ENCODE data around the gene SLC35E4.
A peak's percentile ranks its signal among the peaks of the same experiment; 100 is the strongest.

SLC35E4 gene

DNA sequence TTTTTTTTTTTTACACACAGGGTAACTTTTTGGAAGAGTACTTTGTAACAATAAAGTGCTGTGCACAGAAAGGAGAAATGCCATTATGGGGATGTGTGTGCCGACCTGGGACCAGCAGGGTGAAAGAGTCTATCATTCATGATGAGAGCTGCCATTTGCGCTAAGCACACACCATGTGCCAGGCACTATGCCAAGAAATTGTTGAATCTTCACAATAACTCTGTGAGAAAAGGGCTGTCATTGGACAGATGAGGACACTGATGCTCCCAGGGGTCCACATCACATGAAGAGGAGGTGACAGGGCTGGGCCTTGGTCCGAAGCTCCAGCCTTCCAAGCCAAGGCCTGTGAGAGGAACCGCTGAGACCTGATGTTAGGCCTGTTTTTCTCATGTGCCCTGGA lies 26.5 kb downstream of the SLC35E4 start:
- TF ChIP-seq TAF1 (IDR thresholded peaks at IDR 0.05; ENCODE audit: borderline replicate concordance, insufficient read depth, low read length) (no peak), FOXP2 (optimal IDR thresholded peaks at IDR 0.05; ENCODE audit: borderline replicate concordance, extremely low read depth, extremely low read length, insufficient read depth) (no peak), SIN3A (IDR thresholded peaks at IDR 0.05; ENCODE audit: borderline replicate concordance, insufficient read depth, low read length) (no peak), POLR2AphosphoS5 (IDR thresholded peaks at IDR 0.05; ENCODE audit: low read depth, low read length) (no peak)
- TF ChIP-seq, protein P1, sequence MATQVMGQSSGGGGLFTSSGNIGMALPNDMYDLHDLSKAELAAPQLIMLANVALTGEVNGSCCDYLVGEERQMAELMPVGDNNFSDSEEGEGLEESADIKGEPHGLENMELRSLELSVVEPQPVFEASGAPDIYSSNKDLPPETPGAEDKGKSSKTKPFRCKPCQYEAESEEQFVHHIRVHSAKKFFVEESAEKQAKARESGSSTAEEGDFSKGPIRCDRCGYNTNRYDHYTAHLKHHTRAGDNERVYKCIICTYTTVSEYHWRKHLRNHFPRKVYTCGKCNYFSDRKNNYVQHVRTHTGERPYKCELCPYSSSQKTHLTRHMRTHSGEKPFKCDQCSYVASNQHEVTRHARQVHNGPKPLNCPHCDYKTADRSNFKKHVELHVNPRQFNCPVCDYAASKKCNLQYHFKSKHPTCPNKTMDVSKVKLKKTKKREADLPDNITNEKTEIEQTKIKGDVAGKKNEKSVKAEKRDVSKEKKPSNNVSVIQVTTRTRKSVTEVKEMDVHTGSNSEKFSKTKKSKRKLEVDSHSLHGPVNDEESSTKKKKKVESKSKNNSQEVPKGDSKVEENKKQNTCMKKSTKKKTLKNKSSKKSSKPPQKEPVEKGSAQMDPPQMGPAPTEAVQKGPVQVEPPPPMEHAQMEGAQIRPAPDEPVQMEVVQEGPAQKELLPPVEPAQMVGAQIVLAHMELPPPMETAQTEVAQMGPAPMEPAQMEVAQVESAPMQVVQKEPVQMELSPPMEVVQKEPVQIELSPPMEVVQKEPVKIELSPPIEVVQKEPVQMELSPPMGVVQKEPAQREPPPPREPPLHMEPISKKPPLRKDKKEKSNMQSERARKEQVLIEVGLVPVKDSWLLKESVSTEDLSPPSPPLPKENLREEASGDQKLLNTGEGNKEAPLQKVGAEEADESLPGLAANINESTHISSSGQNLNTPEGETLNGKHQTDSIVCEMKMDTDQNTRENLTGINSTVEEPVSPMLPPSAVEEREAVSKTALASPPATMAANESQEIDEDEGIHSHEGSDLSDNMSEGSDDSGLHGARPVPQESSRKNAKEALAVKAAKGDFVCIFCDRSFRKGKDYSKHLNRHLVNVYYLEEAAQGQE (IDR thresholded peaks at IDR 0.05; ENCODE audit: insufficient read depth in 1 of 2, low read depth in 2 of 2, low read length in 2 of 2) = no peak

DNA sequence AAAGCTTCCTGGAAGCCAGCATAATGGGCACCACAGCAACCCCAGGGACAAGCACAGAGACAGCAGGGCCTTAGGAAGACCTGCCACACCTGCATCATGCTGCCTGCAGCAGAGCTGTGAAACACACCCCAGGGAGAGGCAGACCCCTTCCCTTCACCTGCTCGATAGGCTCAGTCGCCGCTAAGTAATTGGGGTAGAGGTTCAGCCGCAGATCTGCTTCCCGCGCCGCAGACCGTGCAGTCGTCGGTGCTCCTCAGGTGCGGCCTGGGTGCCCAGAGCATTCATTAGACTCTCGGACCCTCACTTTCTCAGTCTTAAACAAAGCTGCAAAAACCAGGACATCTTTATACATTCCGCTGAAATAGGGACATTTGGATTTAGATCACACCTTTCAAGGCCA lies 29.2 kb downstream of the SLC35E4 start:
- TF ChIP-seq FOXP2 (optimal IDR thresholded peaks at IDR 0.05; ENCODE audit: borderline replicate concordance, extremely low read depth, extremely low read length, insufficient read depth) = no peak
- TF ChIP-seq POLR2AphosphoS5 (IDR thresholded peaks at IDR 0.05; ENCODE audit: low read depth, low read length) = no peak
- TF ChIP-seq TAF1 (IDR thresholded peaks at IDR 0.05; ENCODE audit: borderline replicate concordance, insufficient read depth, low read length) = no peak
- TF ChIP-seq SIN3A (IDR thresholded peaks at IDR 0.05; ENCODE audit: borderline replicate concordance, insufficient read depth, low read length) = no peak
- TF ChIP-seq, protein P1 (IDR thresholded peaks at IDR 0.05; ENCODE audit: insufficient read depth in 1 of 2, low read depth in 2 of 2, low read length in 2 of 2) = no peak

DNA sequence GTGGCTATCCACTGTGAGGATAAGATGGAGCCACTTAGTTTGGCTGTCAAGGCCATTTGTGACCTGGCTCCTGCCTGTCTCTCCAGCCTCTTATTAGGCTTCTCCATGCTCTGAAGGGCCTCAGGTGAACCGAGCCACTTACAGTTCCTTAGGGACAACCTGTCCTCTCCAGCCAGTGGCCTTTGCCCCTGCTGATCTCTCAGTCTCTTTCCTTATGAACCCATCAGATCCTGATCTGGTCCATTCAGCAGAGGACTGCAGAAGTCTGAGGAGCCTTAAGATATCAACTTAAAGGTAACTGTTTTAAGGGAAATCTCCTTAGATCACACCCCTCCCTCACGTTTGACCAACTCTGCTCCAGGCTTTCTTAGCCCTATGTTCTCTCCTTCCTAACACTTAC lies 29.7 kb downstream of the SLC35E4 start:
- TF ChIP-seq POLR2AphosphoS5 (IDR thresholded peaks at IDR 0.05; ENCODE audit: low read depth, low read length) = no peak
- TF ChIP-seq FOXP2 (optimal IDR thresholded peaks at IDR 0.05; ENCODE audit: borderline replicate concordance, extremely low read depth, extremely low read length, insufficient read depth) = no peak
- no peak for TF ChIP-seq TAF1 (IDR thresholded peaks at IDR 0.05; ENCODE audit: borderline replicate concordance, insufficient read depth, low read length)

DNA sequence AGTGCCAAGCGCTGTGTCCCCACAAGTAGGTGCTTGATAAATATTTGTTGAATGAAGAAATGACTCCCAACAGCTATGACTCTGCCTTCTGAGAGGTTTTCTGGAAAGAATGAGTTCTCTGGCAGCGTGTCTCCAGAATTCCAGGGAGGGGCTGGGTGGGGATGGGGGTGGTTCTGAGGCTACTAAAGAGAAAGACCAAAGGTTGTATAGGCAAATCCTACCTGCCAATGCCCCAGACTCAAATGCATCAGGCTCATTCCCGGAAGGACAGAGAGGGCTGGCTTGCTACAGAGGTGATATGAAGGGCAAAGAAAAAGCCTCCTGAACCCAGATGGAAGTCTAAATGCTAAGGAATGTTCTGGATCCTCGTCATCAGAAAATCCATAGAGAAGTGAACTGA lies 30.2 kb downstream of the SLC35E4 start:
- TF ChIP-seq, protein P1 (IDR thresholded peaks at IDR 0.05; ENCODE audit: insufficient read depth in 1 of 2, low read depth in 2 of 2, low read length in 2 of 2) = no peak
- no peak for TF ChIP-seq TAF1 (IDR thresholded peaks at IDR 0.05; ENCODE audit: borderline replicate concordance, insufficient read depth, low read length)
- no peak for TF ChIP-seq SIN3A (IDR thresholded peaks at IDR 0.05; ENCODE audit: borderline replicate concordance, insufficient read depth, low read length)
- TF ChIP-seq FOXP2 (optimal IDR thresholded peaks at IDR 0.05; ENCODE audit: borderline replicate concordance, extremely low read depth, extremely low read length, insufficient read depth) = no peak

DNA sequence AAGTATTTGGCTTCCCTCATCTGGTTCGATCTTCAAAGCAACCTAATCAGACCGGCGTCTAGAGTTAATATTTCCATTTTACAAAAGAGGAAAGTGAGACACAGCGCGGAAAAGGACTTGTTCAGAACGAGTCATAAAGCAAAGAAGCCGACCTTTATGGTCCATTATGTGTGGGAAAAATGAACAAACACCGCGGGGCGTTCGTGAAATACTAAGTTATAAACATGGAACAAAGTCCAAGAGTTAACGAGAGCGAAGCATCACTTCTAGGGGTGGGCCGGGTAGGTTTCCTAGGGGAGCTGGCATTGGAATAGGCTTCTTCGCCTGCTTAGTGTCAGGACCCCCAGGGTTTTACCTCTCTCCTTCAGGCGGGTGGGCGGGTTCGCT lies 31.5 kb downstream of the SLC35E4 start:
- no peak for TF ChIP-seq POLR2AphosphoS5 (IDR thresholded peaks at IDR 0.05; ENCODE audit: low read depth, low read length)
- no peak for TF ChIP-seq TAF1 (IDR thresholded peaks at IDR 0.05; ENCODE audit: borderline replicate concordance, insufficient read depth, low read length)

DNA sequence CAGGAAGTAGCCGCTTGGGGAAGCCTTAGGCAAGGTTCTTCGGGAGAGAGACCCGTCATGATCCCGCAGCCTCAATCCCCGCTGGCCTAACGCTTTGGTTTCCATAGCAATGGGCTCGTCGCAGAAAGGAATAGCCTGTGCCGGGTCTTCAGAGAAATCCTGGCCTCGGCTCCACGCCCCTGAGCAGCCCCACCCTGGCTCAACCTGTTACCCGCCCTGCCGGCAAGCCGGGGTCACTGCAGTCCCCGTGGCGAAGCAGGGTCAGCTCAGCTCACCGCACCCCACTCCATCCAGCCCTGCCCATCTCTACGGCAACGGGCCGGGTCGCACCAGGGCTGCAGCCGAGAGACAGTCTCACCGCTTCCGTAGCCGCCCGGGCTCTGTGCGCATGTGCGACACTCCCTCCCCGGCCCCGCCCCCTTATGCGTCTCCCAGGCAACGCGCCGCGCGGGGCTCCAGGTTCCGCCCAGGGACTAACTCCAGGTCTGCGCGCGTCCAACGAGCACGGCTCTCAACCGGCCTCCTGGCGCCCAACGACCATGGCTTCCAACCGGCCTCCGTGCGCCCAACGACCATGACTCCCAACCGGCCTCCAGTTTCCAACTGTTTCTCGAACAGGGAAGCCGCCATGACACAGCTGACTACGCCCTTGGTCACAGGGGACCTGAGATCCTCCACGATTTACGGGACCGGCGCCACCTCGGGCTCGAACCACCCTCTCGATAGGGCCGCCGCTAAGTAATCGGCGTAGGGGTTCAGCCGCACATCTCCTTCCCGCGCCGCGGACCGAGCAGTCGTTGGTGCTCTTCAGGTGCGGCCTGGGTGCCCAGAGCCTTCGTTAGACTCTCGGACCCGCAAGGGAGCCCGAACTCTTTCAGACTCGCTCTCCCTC lies 32.2 kb downstream of the SLC35E4 start, which contains the start of gene DUSP18:
Gene DUSP18, minus strand, starts transcription at position 382 of the 892 bp plus-strand sequence. CDS start 3,872 bp downstream, outside the sequence.
- TF ChIP-seq, protein P1 (IDR thresholded peaks at IDR 0.05; ENCODE audit: insufficient read depth in 1 of 2, low read depth in 2 of 2, low read length in 2 of 2) = no peak
- TF ChIP-seq POLR2AphosphoS5 (IDR thresholded peaks at IDR 0.05; ENCODE audit: low read depth, low read length) (peak; percentile 55; the same call in 1 of the 2 replicates), TAF1 (IDR thresholded peaks at IDR 0.05; ENCODE audit: borderline replicate concordance, insufficient read depth, low read length) (no peak), FOXP2 (optimal IDR thresholded peaks at IDR 0.05; ENCODE audit: borderline replicate concordance, extremely low read depth, extremely low read length, insufficient read depth) (no peak), SIN3A (IDR thresholded peaks at IDR 0.05; ENCODE audit: borderline replicate concordance, insufficient read depth, low read length) (no peak)

All from PFSK-1 (cell line).